CD14-positive monocyte (primary cell): Measurements from ENCODE around the gene DENND1B. TPM values are rescaled to one million over a fixed set of nuclear protein-coding genes. Genes with fewer than 3 reads are reported as not detected.

Experiments
- DNase-seq, 3 donors: peaks; one replicate each; pipeline ENCODE4 v3.0.0-alpha.2; 2011 to 2022
- H2AFZ ChIP-seq: 2 replicates; pipeline ENCODE4 v1.6.0; 2012; ENCODE audit warnings: mild to moderate bottlenecking, low read depth, low read length, inconsistent platforms; ENCODE audit not compliant: insufficient read depth, poor library complexity, severe bottlenecking
- H3K27ac ChIP-seq, 2 donors: 1 replicate in 1 of 2; 2 replicates in 1 of 2; pipeline ENCODE4 v1.5.1; 2012 to 2013; ENCODE audit warnings: low read length in 2 of 2, control low read depth in 1 of 2, inconsistent platforms in 1 of 2, low read depth in 1 of 2, mild to moderate bottlenecking in 1 of 2
- H3K27me3 ChIP-seq, 2 donors: one replicate each; pipeline versions ENCODE4 v1.6.0 to v1.6.1; 2011 to 2013; ENCODE audit warnings: low read length in 2 of 2; ENCODE audit not compliant: control insufficient read depth in 2 of 2, insufficient read depth in 2 of 2
- H3K36me3 ChIP-seq, 2 donors: replicated peaks in 1 of 2; 1 replicate in 1 of 2; 2 replicates in 1 of 2; pipeline versions ENCODE4 v1.5.1 to v1.6.1; 2012 to 2013; ENCODE audit warnings: low read length in 2 of 2, control low read depth in 1 of 2, inconsistent platforms in 1 of 2, mild to moderate bottlenecking in 1 of 2; ENCODE audit not compliant: insufficient read depth in 2 of 2, control insufficient read depth in 1 of 2
- H3K4me1 ChIP-seq, 2 donors: 1 replicate in 1 of 2; 2 replicates in 1 of 2; pipeline versions ENCODE4 v1.5.1 to v1.6.1; 2012 to 2013; ENCODE audit warnings: low read length in 2 of 2, control low read depth in 1 of 2, inconsistent platforms in 1 of 2, mild to moderate bottlenecking in 1 of 2, moderate library complexity in 1 of 2; ENCODE audit not compliant: insufficient read depth in 2 of 2, control insufficient read depth in 1 of 2
- H3K4me2 ChIP-seq: replicated peaks from 2 replicates; pipeline ENCODE3; 2012; ENCODE audit warnings: low read length, moderate library complexity, mild to moderate bottlenecking; ENCODE audit not compliant: poor library complexity, severe bottlenecking; ENCODE audit errors: extremely low read depth
- H3K4me3 ChIP-seq, 3 experiments: fragments of 200-600 bp in 1 of 3; sonication (generic) in 1 of 3; replicated peaks in 1 of 3; 1 replicate in 2 of 3; 2 replicates in 1 of 3; pipeline ENCODE4 v1.5.1; 2011 to 2013; ENCODE audit warnings: low read length in 3 of 3, mild to moderate bottlenecking in 3 of 3, control low read depth in 2 of 3, low read depth in 2 of 3, inconsistent platforms in 1 of 3, moderate library complexity in 1 of 3
- H3K79me2 ChIP-seq: 2 replicates; pipeline ENCODE4 v1.6.0; 2012; ENCODE audit warnings: mild to moderate bottlenecking, control low read depth, inconsistent platforms, low read length, moderate library complexity; ENCODE audit not compliant: insufficient read depth
- H3K9ac ChIP-seq: 2 replicates; pipeline ENCODE4 v1.6.0; 2017; ENCODE audit warnings: low read length, mild to moderate bottlenecking; ENCODE audit not compliant: insufficient read depth, poor library complexity, severe bottlenecking
- H3K9me3 ChIP-seq, 2 donors: replicated peaks in 1 of 2; 1 replicate in 1 of 2; 2 replicates in 1 of 2; pipeline versions ENCODE4 v1.5.1 to v1.6.1; 2012 to 2013; ENCODE audit warnings: low read length in 2 of 2, control low read depth in 1 of 2; ENCODE audit not compliant: control insufficient read depth in 1 of 2, insufficient read depth in 1 of 2
- H4K20me1 ChIP-seq: 2 replicates; pipeline ENCODE4 v1.6.0; 2012; ENCODE audit warnings: mild to moderate bottlenecking, low read length, control low read depth, moderate library complexity; ENCODE audit not compliant: insufficient read depth
- H3K27ac Mint-ChIP-seq, 7 donors: one replicate each; pipeline ENCODE4 v1.8.0; 2020; ENCODE audit warnings: mild to moderate bottlenecking in 7 of 7, mixed read lengths in 7 of 7, moderate library complexity in 6 of 7, inconsistent platforms in 2 of 7
- H3K27me3 Mint-ChIP-seq, 3 donors: one replicate each; pipeline ENCODE4 v1.8.0; 2021 to 2022; ENCODE audit warnings: low read depth in 3 of 3, mild to moderate bottlenecking in 3 of 3, mixed read lengths in 3 of 3, moderate library complexity in 3 of 3, inconsistent platforms in 1 of 3
- H3K36me3 Mint-ChIP-seq, 2 donors: one replicate each; pipeline ENCODE4 v1.8.0; 2020; ENCODE audit warnings: mixed read lengths in 2 of 2, inconsistent platforms in 1 of 2, mild to moderate bottlenecking in 1 of 2
- H3K4me1 Mint-ChIP-seq: one replicate; pipeline ENCODE4 v1.8.0; 2020; ENCODE audit warnings: mild to moderate bottlenecking, mixed read lengths
- H3K4me3 Mint-ChIP-seq, 2 donors: one replicate each; pipeline ENCODE4 v1.8.0; 2020; ENCODE audit warnings: mild to moderate bottlenecking in 2 of 2, mixed read lengths in 2 of 2, moderate library complexity in 1 of 2
- H3K9me3 Mint-ChIP-seq, 7 donors: one replicate each; pipeline ENCODE4 v1.8.0; 2020 to 2022; ENCODE audit warnings: mixed read lengths in 7 of 7, mild to moderate bottlenecking in 6 of 7, moderate library complexity in 6 of 7, inconsistent platforms in 2 of 7
- WGBS: methylation state at CpG from one replicate; pipeline ENCODE4 v1.1.5; 2013; ENCODE audit warnings: missing lambda C conversion rate; ENCODE audit not compliant: insufficient coverage; 5-methylcytosine and 5-hydroxymethylcytosine counted together
- intact Hi-C, 2 donors: fragments of 100-400 bp; cut with micrococcal nuclease; formaldehyde crosslinking; loops; one replicate each; pipeline versions ENCODE4 v1.15.0 to v1.15.1; 2023
- polyA plus RNA-seq, 3 donors: library from polyadenylated mRNA; depleted of rRNA in 1 of 3; unstranded in 2 of 3; stranded (reverse) in 1 of 3; fragments of 300-500 nt in 2 of 3; fragments of >200 nt in 1 of 3; fragmentation: Illumina TruSeq in 2 of 3; gene quantifications; 1 replicate in 2 of 3; 2 replicates in 1 of 3; pipeline ENCODE4 v1.2.3, GENCODE V29; 2012 to 2021
- TF ChIP-seq, protein P1 (sequence below): fragments of 200-600 bp; IDR thresholded peaks from one replicate; pipeline ENCODE4 v1.8.0; 2022; ENCODE audit warnings: antibody characterized with exemption, mild to moderate bottlenecking

The DENND1B gene
- polyA plus RNA-seq, 3 donors = 3.0 to 8.2 (median 5.7) TPM

- H3K27me3 Mint-ChIP-seq = peaks cover 0 to 3% (median 2%) of the 10 kb centered on the region in 3 donors
- no peaks in the 10 kb centered on the region for H3K9me3 Mint-ChIP-seq
- intact Hi-C loops = no loop called here
Observed at GRCh38 chr1:197472141-197472540, 303.1 kb downstream of the DENND1B start.

DNA sequence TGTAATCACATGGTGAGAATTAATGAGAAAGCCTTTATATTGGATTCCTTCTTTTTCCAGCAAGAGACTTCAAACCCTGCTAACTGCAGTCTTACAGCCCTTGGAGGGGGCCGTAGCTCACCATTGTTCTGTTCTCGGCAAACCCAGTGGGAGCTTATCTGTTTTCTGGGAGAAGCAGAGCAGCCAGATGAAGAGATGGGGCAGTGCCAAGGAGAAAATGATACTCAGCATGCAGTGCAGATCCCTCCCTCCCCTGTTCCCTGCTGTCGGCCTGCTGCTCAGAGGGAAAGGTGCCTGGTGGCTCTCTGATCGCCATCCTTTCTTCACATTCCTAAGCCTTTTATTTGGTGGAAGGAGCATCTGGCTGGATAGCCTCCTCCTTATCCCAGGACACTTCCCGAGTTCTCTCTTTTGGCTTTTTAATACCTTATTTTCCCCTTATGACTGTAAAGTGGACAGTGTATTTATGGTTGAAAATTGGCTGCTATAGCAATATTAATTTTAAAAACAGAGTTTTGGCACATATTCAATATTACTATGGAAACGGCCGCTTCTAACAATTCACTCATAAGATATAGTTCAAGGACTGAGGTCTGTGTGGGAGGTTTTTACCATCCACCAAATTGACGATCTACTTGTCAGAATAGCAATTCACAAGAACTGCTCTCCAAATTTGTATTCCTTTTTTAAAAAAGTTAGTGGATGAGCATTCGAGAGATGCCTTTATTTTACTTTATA, 303.9 kb downstream of the DENND1B start:
- no peak overlapping the region for H2AFZ ChIP-seq
- H3K4me2 ChIP-seq = no peak overlapping the region
- no peaks in the 10 kb centered on the region for H3K9me3 ChIP-seq
- TF ChIP-seq, protein P1, sequence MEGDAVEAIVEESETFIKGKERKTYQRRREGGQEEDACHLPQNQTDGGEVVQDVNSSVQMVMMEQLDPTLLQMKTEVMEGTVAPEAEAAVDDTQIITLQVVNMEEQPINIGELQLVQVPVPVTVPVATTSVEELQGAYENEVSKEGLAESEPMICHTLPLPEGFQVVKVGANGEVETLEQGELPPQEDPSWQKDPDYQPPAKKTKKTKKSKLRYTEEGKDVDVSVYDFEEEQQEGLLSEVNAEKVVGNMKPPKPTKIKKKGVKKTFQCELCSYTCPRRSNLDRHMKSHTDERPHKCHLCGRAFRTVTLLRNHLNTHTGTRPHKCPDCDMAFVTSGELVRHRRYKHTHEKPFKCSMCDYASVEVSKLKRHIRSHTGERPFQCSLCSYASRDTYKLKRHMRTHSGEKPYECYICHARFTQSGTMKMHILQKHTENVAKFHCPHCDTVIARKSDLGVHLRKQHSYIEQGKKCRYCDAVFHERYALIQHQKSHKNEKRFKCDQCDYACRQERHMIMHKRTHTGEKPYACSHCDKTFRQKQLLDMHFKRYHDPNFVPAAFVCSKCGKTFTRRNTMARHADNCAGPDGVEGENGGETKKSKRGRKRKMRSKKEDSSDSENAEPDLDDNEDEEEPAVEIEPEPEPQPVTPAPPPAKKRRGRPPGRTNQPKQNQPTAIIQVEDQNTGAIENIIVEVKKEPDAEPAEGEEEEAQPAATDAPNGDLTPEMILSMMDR = no peak
- no peak overlapping the region for H3K27ac Mint-ChIP-seq
- H3K79me2 ChIP-seq = no peaks in the 10 kb centered on the region
- H3K4me3 Mint-ChIP-seq = no peak overlapping the region
- no peak overlapping the region for H3K4me3 ChIP-seq
- intact Hi-C loops = no loop called here
- no peaks in the 10 kb centered on the region for H3K9me3 Mint-ChIP-seq
- no peaks in the 10 kb centered on the region for H3K36me3 Mint-ChIP-seq
- peaks cover 16% of the 10 kb centered on the region for H3K4me1 Mint-ChIP-seq
- peaks cover 0 to 8% of the 10 kb centered on the region in 2 donors for H3K4me1 ChIP-seq
- WGBS = no CpG with 5 or more reads among the region's 9 CpGs
- no peaks in the 10 kb centered on the region for H3K36me3 ChIP-seq
- H3K27ac ChIP-seq = no peak overlapping the region
- H4K20me1 ChIP-seq = no peaks in the 10 kb centered on the region
- peaks cover 0 to 3% (median 2%) of the 10 kb centered on the region in 3 donors for H3K27me3 Mint-ChIP-seq
- H3K9ac ChIP-seq = no peak overlapping the region
- DNase-seq = no peak
- no peaks in the 10 kb centered on the region for H3K27me3 ChIP-seq

More at GRCh38 chr1:197472141-197472540, 303.1 kb downstream of the DENND1B start:
- Mint-ChIP-seq H3K36me3 (no peaks in the 10 kb centered on the region), H3K4me3 (no peak overlapping the region), H3K4me1 (peaks cover 16% of the 10 kb centered on the region), H3K27ac (no peak overlapping the region)
- Histone ChIP-seq H3K27ac (no peak overlapping the region), H3K9ac (no peak overlapping the region), H3K9me3 (no peaks in the 10 kb centered on the region), H3K79me2 (no peaks in the 10 kb centered on the region), H3K4me1 (peaks cover 0 to 8% of the 10 kb centered on the region in 2 donors), H3K36me3 (no peaks in the 10 kb centered on the region), H2AFZ (no peak overlapping the region), H4K20me1 (no peaks in the 10 kb centered on the region), H3K4me3 (no peak overlapping the region), H3K4me2 (no peak overlapping the region), H3K27me3 (no peaks in the 10 kb centered on the region)
- no CpG with 5 or more reads among the region's 3 CpGs for WGBS
- no peak for DNase-seq
- TF ChIP-seq, protein P1 = no peak
